CD4-positive, alpha-beta T cell treated with Interleukin-6 at 100 ng/mL for 8 hours (primary cell): ENCODE measurements around the gene ZSWIM4.
"Not testable (repeated sequence)": the region's sequence is repeated elsewhere in the genome, so short reads cannot be mapped to it uniquely, and the experiment has no call there.

Source experiments
- DNase-seq: peaks from one replicate; pipeline ENCODE4 v3.0.0-alpha.2; 2020; ENCODE audit warnings: mixed read lengths, low spot score

ZSWIM4 gene

GRCh38 chr19:13850910-13851733, 55.9 kb downstream of the ZSWIM4 start:
- peak; percentile 57 for DNase-seq

- not testable (repeated sequence) for DNase-seq
These were observed 56.5 kb downstream of the ZSWIM4 start for GRCh38 chr19:13851734-13852114.

GRCh38 chr19:13852171-13852707, 57.0 kb downstream of the ZSWIM4 start:
- not testable (repeated sequence) for DNase-seq

- no peak for DNase-seq
These were observed 61.3 kb downstream of the ZSWIM4 start for GRCh38 chr19:13856497-13856896.

GRCh38 chr19:13859361-13859880, 64.2 kb downstream of the ZSWIM4 start:
- no peak for DNase-seq

- DNase-seq = no peak
These were observed 65.6 kb downstream of the ZSWIM4 start for GRCh38 chr19:13860679-13861391.

GRCh38 chr19:13861392-13861713, 66.1 kb downstream of the ZSWIM4 start:
- no peak for DNase-seq

- DNase-seq = peak; percentile 86
These were observed 66.7 kb downstream of the ZSWIM4 start for GRCh38 chr19:13861714-13862531.

- DNase-seq = no peak
These were observed 68.9 kb downstream of the ZSWIM4 start for GRCh38 chr19:13864046-13864666.

GRCh38 chr19:13864667-13865570, 69.7 kb downstream of the ZSWIM4 start:
- DNase-seq = no peak

- DNase-seq = no peak
These were observed 70.6 kb downstream of the ZSWIM4 start for GRCh38 chr19:13865571-13866462.

- no peak for DNase-seq
These were observed 71.3 kb downstream of the ZSWIM4 start for GRCh38 chr19:13866463-13867046.

- no peak for DNase-seq
These were observed 73.4 kb downstream of the ZSWIM4 start for GRCh38 chr19:13868663-13869062.

- no peak for DNase-seq
These were observed 74.0 kb downstream of the ZSWIM4 start for GRCh38 chr19:13869281-13869680.

GRCh38 chr19:13870873-13871272, 75.6 kb downstream of the ZSWIM4 start:
- DNase-seq = no peak

GRCh38 chr19:13872339-13872694, 77.1 kb downstream of the ZSWIM4 start:
- no peak for DNase-seq

- no peak for DNase-seq
These were observed 77.6 kb downstream of the ZSWIM4 start for GRCh38 chr19:13872695-13873389.

- DNase-seq = no peak
These were observed 78.7 kb downstream of the ZSWIM4 start for GRCh38 chr19:13873834-13874515.
